HG02759 (cell line): Measurements from ENCODE around the gene ERLEC1.
"Not testable (repeated sequence)": the region's sequence is repeated elsewhere in the genome, so short reads cannot be mapped to it uniquely, and the experiment has no call there.

Experiments used
- ATAC-seq: cut with Tn5 transposase; IDR thresholded peaks from one replicate; pipeline ENCODE4 v1.9.1; 2021; ENCODE audit warnings: mild to moderate bottlenecking, moderate library complexity; ENCODE audit not compliant: unreplicated experiment

The ERLEC1 gene

DNA sequence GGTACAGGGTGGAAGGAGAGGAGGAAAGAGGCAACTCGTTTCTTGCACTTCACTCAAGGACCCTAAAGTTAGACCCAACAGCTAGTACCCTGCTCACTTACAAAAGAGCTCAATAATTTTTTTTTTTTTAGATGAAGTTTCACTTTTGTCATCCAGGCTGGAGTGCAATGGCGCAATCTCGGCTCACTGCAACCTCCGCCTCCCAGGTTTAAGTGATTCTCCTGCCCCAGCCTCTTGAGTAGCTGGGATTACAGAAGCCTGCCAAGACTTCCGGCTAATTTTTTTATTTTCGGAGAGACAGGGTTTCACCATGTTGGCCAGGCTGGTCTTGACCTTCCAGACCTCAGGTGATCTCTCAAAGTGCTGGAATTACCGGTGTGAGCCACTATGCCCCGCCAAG, 4.2 kb upstream of the ERLEC1 start:
- ATAC-seq = no peak

DNA sequence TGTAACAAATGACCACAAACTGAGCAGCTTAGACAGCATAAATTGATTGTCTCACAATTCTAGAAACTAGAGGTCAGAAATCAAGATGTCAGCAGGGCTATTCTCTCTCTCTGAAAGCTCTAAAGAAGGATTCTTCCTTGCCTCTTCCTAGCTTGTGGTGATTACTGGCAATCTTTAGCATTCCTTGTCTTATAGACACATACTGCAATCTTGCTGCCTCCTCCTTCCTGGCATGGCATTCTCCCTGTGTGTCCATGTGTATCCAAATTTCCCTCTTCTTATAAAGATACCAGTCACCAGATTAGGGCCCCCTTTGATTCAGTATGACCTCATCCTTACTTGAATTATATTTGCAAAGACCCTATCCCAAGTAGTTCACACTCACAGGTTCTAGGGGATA, 2.4 kb upstream of the ERLEC1 start:
- no peak for ATAC-seq

DNA sequence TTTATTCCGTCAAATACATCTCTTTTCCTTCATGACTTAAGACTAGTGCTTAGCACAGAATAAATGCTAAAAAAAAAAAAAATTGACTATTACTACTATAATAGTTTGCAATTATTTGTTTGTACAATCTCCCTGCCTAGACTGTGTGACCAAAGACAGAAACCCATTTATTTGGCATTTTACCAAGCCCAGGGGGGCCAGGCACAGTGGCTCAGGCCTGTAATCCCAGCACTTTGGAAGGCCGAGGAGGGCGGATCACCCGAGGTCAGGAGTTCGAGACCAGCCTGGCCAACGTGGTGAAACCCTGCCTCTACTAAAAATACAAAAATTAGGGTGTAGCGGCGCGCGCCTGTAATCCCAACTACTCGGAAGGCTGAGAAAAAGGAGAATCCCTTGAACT, 1.5 kb upstream of the ERLEC1 start:
- ATAC-seq = no peak

DNA sequence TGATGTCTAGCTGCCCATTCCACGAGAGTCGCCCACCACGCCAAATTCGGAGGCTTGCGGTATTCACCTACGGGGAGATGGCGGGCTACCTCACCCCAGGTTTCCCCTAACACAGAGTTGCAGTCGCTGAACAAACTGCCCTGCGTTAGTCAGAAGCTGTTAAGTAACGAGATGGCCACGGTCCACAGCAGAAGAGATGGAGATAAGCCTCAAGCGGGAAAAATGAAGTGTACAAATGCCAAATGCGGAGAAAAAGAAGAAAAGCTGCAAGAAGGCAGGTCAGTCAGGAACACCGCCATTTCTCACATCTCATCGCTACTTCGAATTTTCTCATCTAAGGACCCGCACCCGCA, 516 bp upstream of the ERLEC1 start:
- peak; percentile 11 for ATAC-seq

DNA sequence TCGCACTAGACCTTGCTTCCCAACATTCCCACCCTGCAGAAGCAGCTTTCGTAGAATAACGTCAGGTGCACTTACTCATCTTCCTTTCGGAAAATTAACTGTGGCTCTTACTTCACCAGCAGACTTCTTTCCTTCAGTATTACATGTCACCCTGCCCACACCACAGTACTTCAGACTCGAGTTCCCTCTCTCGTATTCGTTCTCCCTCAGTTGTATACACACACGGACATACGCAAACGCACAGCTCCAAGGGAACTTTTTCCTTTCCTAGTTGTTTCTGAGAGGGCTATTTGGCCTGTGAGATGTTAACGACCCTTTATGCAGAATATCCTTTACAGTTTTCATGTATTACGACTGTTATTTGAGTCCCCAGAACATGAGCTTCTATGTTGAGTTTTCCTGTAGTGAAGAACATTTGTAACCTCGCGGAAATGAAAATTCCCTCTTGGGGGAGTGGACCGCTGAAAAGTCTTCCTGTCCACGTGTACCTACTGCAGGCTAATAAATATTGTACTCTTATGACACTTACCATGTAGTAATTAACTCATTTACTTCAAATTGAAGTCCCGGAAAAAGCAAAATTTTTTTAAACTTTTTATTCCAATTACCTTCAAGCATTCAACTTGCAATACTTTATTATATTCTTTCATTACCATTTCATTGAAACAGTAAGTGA, 908 bp downstream of the ERLEC1 start:
- peak; percentile 1 for ATAC-seq

DNA sequence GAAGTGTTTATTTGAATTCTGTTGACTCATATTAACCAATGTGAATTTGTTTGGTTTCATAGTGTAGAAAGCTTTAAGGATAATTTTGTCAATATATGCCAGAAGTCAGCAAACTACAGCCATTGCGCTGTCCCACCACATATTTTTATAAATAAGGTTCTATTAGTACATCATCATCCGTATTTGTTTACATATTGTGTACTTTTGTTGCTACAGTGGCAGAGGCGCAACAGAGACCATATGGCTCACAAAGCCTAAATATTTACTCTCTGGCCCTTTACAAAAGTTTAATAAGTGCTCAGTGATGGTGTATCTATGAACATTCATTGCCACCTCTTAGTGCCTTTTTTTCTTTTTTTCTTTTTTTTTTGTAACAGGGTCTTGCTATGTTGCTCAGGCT, 6.4 kb downstream of the ERLEC1 start:
- no peak for ATAC-seq

DNA sequence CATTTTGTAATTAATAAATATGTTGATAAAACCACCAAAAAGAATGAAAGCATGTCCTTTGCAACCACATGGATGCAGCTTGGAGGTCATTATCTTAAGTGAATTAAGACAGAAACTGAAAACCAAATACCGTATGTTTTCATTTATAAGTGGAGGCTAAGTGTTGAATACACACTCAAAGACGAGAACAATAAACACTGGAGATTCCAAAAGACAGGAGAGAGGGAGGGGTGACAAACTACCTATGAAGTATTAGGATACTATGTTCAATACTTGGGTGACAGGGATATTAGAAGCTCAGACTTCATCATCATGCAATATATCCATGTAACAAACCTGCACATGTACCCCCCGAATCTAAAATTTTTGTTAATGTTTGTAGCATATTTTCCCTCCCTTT, 7.0 kb downstream of the ERLEC1 start:
- ATAC-seq = no peak

DNA sequence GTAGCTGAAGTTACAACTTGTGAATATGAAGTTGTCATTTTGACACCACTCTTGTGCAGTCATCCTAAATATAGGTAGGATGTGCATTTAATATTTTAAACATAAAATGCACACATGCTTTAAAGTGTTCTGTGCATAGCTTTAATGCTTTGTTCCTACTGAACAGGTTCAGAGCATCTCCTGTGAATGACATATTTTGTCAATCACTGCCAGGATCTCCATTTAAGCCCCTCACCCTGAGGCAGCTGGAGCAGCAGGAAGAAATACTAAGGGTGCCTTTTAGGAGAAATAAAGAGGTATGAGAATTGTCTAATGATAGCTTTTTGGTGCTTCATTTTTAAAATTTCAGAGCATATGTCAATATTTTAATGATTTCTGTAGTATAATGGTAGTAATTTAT, 14.7 kb downstream of the ERLEC1 start:
- ATAC-seq = no peak

DNA sequence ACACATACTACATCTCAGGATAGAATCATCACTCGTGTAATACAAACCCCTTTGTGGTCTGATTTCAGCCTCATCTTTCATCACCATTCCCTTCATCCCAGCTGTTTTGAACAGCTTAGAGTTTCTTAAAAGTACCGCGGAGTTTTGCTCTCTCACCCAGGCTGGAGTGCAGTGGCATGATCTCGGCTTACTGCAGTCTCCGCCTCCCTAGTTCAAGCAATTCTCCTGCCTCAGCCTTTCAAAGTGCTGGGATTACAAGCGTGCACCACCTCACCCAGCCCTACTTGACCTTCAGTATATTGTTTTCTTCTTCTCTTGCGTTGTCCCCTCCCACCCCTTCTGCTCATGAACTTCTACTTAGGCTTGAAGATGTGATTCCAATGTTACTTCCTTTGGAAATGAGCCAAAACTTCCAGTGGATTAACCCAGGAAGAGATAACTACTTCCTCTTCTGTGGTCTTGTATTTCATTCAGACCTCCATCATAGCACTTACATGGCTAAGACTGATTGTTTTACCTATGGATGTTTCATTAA, 15.8 kb downstream of the ERLEC1 start:
- no peak for ATAC-seq

DNA sequence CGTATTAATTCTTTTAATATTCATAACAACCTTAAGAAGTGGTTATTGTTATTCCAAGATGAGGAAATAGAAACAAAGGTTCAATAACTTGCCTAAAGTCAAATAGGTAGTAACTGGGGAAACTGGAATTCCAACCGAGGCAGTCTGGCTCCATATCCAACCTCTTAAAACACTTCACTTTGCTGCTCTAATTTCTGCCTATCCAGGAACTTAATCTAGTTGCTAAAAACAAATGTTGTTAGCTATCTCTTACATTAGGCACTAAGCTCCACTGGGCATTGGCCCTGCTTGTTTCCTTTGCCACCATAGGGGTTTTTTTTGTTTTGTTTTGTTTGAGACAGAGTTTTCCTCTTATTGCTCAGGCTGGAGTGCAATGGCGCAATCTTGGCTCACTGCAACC, 24.8 kb downstream of the ERLEC1 start:
- no peak for ATAC-seq

DNA sequence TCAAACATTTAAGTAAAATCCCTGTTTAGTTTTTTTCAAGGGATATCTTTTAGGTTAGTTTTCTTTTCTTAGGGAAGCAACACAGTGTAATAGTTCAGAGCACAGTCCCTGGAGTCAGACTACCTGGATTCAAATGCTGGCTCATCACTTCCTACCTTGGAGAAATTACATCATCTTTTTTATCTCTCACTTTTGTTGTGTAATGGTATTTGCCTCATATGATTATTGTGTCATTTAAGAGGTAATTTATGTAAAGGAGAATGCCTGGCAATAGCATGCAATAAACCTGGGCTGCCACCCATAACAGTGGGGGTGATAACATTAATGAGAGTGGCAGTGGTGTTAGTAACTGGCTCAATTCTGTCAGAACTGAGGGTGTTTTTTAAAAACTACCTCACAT, 26.3 kb downstream of the ERLEC1 start:
- no peak for ATAC-seq

DNA sequence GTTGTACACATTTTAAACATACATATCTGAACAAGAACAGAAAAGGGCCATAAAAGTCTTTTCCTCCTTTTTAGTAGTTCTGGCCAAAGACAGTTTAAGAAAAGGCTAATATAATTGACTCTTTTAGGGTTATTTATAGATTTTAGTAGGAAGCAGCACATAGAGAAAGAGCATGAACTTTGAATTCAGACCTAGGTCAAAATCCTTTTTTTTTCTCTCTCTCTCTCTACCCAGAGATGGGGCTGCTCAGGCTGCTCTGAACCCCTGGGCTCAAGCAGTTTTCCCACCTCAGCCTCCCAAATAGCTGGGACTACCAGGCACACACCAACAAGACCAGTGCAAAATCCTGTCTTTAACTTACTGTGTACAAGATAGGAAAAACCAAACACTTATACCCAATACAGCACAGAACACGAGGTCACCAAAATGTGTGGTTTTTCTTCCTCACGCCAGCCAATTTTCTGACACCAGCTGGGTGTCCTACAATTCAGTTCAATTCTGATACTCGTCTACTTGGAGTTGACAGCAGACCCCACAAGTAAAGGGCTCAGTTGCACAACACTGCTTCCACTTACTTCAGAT, 32.1 kb downstream of the ERLEC1 start:
- ATAC-seq = no peak

DNA sequence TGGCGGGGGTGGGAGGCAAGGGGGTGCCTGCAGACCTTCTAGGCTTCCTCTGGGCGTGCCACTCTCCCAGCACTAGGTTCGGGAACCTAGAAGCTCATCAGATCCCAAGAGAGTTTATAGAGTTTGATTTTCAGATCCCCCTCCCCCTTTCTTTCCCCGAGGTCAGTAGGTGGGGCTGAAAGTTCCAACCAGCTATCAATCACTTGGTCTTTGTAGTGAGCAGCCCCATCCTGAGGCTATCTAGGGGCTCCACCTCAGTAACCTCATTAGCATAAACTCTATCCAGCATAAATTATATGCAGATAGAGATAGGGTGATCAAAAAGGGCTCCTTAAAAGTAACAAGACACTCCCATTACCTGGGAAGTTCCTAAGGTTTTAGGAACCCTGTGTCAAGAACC, 32.8 kb downstream of the ERLEC1 start:
- ATAC-seq = no peak

DNA sequence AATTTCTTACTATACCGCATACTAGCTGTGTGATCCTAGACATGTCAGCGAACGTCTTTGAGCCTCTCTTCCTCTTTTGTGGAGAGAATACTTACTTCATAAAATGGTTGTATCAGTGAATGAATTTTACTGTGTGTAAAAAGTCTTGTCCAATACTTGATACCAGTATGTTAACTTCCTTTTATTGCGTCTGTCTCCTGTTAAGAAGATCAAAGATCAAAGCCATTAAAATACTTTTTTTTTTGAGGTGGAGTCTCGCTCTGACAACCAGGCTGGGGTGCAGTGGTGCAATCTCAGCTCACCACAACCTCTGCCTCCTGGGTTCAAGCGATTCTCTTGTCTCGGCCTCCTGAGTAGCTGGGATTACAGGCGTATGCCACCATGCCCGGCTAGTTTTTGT, 33.2 kb downstream of the ERLEC1 start:
- no peak for ATAC-seq

DNA sequence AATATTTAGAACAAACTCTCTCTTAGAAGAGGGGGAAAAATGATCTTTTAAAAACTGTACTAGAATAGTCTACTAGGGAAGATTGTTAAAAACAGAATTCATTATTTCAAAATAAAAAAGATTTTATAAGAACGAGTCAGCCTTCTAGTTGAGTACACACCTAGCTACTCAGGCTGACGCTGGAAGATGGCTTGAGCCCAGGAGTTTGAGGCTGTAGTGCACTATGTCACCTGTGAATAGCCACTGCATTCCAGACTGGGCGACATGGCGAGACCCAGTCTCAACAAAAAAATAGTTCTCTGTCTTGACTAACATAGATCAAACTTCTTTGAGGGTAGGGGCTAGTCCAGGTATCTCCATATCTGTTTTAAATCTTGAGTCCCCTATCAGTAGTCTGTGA, 33.9 kb downstream of the ERLEC1 start:
- no peak for ATAC-seq

DNA sequence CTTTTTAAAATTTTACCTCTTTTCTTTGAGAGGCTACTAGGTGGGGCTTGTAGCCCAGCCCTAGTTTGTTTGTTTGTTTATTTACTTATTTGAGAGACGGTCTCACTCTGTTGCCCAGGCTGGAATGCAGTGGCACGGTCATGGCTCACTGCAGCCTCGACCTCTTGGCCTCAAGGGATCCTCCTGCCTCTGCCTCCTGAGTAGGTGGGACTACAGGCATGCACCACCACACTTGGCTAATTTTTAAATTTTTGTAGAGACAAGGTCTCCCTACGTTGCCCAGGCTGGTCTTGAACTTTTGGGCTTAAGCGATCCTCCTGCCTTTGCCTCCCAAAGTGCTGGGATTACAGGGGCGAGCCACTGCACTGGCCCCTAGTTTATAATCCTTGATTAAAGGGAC, 35.0 kb downstream of the ERLEC1 start:
- no peak for ATAC-seq

DNA sequence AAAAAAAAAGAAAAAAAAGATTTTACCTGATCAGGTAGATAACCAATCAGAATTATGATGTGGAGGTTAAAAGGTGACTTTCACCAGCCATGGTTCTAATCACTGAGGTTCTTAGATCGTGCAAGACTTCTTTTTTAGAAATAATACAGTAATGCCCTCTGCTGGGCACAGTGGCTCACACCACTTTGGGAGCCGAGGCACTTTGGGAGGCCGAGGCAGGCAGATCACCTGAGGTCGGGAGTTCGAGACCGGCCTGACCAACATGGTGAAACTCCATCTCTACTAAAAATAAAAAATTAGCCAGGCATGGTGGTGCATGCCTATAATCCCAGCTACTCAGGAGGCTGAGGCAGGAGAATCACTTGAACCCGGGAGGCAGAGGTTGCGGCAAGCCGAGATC, 36.8 kb downstream of the ERLEC1 start:
- ATAC-seq = not testable (repeated sequence)

DNA sequence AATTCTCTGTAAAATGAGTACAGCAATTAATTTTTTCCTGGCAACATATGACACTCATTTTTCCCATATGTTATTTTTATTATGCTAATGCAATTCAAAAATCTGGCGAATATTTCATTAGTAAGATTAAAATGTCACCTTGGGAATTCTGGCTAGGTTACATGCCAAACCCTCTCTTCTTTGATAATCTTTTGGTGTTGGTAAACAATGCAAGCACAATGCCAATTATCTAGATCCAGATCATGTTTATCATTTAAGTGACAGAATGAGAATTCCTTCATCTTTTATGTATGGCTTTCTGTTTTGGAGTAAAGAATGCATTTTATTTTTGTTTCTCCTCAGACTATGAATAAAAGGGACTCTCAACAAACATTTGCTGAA, 39.2 kb downstream of the ERLEC1 start:
- no peak for ATAC-seq

DNA sequence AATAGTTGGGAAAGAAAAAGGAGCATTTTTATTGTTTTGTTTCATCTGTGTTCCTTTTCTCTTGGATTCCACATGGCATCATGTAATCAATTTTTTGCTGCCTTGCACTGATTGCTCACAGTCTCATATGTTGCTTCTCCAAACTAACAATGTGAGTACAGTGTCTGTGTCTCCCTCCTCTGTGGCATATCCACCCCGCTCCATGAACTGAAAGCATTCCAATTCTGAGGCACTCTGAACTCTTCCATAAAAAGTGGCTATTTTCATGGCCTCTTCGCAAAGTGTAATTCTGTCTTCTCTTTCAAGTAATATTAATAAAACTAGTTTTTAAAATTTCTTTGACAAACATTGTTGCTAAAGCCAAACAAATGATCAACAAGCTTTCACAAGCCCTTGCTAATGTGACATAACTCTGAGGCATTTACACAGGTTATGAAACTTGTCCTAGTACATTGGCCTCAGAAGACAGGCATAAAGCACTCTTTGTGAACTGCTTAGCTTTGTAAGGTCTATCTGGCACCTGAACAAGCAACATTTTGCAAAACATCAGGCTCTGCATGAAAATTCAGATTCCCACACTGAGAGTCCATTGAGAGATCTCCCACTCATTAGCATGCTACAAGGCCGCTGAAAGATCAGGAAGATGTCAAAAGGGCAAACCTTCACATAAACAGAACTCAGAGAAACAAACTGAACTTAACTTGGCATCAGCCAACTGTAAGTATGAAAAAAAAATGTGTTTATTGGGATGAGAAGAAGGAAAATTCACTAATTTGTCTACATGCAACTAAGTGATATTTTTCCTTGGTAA, 39.9 kb downstream of the ERLEC1 start:
- ATAC-seq = no peak

DNA sequence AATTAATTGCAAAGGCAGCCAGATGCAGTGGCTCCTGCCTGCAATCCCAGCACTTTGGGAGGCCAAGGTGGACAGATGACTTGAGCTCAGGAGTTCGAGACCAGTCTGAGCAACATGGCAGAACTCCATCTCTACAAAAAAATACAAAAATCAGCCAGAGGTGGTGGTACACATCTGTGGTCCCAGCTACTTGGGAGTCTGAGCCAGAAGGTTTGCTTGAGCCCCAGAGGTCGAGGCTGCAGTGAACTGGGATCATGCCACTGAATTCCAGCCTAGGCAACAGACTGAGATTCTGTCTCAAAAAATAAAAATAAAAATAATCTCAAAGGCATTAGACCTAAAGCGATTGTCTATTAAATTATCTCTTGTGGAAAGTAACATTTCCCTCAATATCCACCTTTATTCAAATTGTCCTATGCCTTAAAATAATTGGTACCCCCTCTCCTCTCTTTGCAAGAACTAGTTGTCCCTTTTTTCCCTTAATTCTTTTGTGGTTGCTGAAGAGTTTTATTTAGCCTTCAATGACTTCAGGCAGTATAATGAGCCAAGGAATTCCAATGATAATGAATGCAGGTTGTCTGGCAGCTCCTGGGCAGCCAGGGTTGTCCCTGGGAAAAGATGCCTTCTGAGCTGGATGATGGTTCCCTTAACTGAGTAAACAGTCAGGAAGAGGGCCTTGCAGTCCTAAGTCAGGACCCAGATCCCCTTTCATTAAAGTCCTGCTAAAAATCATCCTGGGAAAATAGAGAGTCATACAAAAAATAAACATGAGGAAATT, 40.7 kb downstream of the ERLEC1 start:
- no peak for ATAC-seq

DNA sequence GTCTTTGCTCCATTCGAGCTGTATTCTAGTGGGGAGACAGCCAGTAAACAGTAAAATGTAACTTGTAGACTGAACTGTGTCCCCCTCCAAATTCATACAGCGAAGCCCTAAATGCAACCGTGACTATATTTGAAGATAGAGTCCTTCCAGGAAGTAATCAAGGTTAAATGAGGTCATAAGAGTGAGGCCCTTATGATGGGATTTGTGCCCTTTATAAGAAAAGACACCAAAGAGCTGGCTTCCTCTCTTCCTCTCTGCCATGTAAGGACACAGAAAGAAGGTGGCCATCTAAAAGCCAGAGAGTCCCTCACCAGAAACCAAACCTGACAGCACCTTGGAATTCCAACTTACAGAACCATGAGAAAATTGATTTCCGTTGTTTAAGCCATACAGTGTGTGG, 41.5 kb downstream of the ERLEC1 start:
- no peak for ATAC-seq
